Spleen (tissue), 7 donors: ENCODE data around the gene C2orf80.

Source experiments
- POLR2A ChIP-seq, 3 donors: fragments of 450-650 bp; IDR thresholded peaks; one replicate each; pipeline ENCODE4 v1.5.1; 2017; ENCODE audit warnings: antibody characterized with exemption in 3 of 3, mild to moderate bottlenecking in 1 of 3
- TF ChIP-seq, protein P1 (sequence below), 11 experiments: fragments of 200-600 bp in 7 of 11; fragments of 450-650 bp in 4 of 11; sonication (generic) in 4 of 11; IDR thresholded peaks in 8 of 11; conservative IDR thresholded peaks in 3 of 11; 1 replicate in 7 of 11; 2 replicates in 4 of 11; pipeline versions ENCODE4 v1.4.0 to v1.8.0; 2016 to 2021; ENCODE audit warnings: antibody characterized with exemption in 11 of 11, inconsistent platforms in 4 of 11, mild to moderate bottlenecking in 1 of 11
- donor health status: DM: no; HTN: no; CAD: no; lungs with moderate emphysema.
- donor health status: DM: no; HTN: no; CAD: no.
- donor health status: DM: no; HTN: no; CAD: no.

GRCh38 chr2:208182835-208183234 is 7.0 kb downstream of the C2orf80 start:
- TF ChIP-seq POLR2A (IDR thresholded peaks at IDR 0.05) = no peak
- TF ChIP-seq, protein P1, sequence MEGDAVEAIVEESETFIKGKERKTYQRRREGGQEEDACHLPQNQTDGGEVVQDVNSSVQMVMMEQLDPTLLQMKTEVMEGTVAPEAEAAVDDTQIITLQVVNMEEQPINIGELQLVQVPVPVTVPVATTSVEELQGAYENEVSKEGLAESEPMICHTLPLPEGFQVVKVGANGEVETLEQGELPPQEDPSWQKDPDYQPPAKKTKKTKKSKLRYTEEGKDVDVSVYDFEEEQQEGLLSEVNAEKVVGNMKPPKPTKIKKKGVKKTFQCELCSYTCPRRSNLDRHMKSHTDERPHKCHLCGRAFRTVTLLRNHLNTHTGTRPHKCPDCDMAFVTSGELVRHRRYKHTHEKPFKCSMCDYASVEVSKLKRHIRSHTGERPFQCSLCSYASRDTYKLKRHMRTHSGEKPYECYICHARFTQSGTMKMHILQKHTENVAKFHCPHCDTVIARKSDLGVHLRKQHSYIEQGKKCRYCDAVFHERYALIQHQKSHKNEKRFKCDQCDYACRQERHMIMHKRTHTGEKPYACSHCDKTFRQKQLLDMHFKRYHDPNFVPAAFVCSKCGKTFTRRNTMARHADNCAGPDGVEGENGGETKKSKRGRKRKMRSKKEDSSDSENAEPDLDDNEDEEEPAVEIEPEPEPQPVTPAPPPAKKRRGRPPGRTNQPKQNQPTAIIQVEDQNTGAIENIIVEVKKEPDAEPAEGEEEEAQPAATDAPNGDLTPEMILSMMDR (IDR thresholded peaks at IDR 0.05 in 8 of 11, conservative IDR thresholded peaks at IDR 0.05 in 3 of 11) = no peak
